ENCODE data around the gene KDM4C.
A peak's percentile ranks its signal among the peaks of the same experiment; 100 is the strongest.
"Not testable (repeated sequence)": the region's sequence is repeated elsewhere in the genome, so short reads cannot be mapped to it uniquely, and the experiment has no call there.

Gene KDM4C

GRCh38 chr9:6757456-6758247 is at the start of gene KDM4C:
KDM4C (plus strand) TSS chr9:6757973; CDS start chr9:6792989, 35,016 bp downstream.
- peak; percentile 97 to 100 for DNase-seq

- DNase-seq, result no peak
Observed at GRCh38 chr9:6708732-6709131, 49.0 kb upstream of the KDM4C start.

GRCh38 chr9:6711403-6711802 is 46.4 kb upstream of the KDM4C start:
- no peak for DNase-seq

DNA sequence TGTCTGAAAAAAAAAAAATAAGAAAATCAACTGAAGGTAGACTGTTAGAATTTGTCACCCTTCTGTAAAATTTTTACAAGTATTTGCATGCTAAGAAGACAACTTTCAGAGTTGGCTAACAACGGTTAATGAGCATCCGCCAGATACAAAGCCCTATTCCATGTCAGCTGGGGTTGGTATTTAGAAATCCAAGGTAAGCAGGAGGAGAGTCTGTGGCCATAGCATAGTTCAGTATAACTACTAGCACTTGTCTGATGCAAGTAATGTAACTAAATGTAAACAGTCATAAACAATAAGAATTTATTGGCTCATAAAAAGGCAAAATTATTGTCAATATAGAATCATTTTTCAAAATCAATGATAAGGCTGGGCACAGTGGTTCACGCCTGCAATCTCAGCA is 45.7 kb upstream of the KDM4C start:
- no peak for DNase-seq

GRCh38 chr9:6714176-6714575 is 43.6 kb upstream of the KDM4C start:
- no peak for DNase-seq

DNA sequence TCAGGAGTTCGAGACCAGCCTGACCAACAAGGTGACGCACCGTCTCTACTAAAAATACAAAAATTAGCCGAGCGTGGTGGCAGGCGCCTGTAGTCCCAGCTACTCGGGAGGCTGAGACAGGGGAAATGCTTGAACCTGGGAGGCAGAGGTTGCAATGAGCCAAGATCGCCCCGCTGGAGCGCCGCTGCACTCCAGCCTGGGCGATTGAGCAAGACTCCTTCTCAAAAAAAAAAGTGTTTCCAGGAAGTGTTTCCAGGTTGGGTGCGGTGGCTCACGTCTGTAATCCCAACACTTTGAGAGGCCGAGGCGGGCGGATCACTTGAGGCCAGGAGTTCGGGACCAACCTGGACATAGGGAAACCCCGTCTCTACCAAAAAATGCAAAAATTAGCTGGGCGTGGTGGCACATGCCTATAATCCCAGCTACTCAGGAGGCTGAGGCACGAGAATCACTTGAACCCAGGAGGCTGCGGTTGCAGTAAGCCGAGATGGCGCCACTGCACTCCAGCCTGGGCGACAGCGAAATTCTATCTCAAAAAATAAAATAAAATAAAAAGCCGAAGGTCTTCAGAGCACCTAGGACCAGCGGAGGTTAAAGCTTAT is 42.5 kb upstream of the KDM4C start:
- not testable (repeated sequence) for DNase-seq

GRCh38 chr9:6715755-6716643 is 41.8 kb upstream of the KDM4C start:
- DNase-seq, result peak in 1 of 2 experiments; percentile 63

GRCh38 chr9:6716766-6717165 is 41.0 kb upstream of the KDM4C start:
- no peak for DNase-seq

GRCh38 chr9:6723881-6724420 is 33.8 kb upstream of the KDM4C start:
- no peak for DNase-seq

GRCh38 chr9:6733257-6733656 is 24.5 kb upstream of the KDM4C start:
- no peak for DNase-seq

- no peak for DNase-seq
Observed at GRCh38 chr9:6733831-6734230, 23.9 kb upstream of the KDM4C start.

GRCh38 chr9:6735422-6735821 is 22.4 kb upstream of the KDM4C start:
- DNase-seq, result no peak

DNA sequence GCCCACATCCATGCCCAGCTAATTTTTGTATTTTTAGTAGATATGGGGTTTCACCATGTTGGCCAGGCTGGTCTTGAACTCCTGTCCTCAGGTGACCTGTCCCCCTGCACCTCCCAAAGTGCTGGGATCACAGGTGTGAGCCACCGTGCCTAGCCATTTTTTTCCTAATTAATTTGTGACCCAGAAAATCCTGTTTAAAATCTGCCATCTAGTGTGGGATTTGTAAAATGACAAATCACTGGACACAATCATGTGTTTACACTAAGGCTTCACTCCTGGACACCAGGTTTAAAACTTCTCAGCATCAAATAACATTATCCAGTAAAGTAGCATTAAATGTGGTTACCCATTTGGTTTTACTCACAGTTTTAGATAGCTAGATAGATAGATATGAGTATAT is 18.6 kb upstream of the KDM4C start:
- peak in 1 of 2 experiments; percentile 18 for DNase-seq

DNA sequence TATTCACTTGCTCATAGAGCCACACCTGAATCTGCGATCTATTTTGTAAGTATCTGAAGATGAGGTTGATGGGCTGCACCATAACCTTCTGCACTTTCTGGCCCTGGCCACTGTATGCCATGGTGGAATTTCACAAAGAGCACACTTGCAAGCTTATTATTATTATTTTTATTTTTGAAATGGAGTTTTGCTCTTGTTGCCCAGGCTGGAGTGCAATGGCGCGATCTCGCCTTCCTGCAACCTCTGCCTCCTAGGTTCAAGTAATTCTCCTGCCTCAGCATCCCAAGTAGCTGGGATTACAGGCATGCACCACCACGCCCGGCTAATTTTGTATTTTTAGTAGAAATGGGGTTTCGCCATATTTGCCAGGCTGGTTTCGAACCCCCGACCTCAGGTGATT is 8.9 kb upstream of the KDM4C start:
- not testable (repeated sequence) for DNase-seq

GRCh38 chr9:6754861-6755260 is 2.9 kb upstream of the KDM4C start:
- not testable (repeated sequence) for DNase-seq

GRCh38 chr9:6757132-6757455 is 679 bp upstream of the KDM4C start:
- peak; percentile 91 to 92 for DNase-seq

DNA sequence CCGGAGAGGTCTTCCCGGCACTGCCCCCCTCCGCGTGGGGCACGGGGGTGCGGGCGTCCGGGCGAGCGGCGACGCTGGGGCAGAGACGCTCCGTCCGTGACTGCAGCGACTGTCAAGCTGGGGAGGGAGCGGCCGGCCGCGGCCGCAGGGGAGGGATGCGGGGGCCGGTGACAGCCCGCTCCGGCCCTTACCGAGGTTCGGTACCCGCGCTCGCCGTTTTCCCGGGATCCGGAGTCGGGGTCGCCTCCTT is 400 bp downstream of the KDM4C start:
- peak in 1 of 2 experiments; percentile 68 for DNase-seq

GRCh38 chr9:6758498-6759184 is 868 bp downstream of the KDM4C start:
- peak; percentile 46 to 71 for DNase-seq

- peak in 1 of 2 experiments; percentile 62 for DNase-seq
Observed at GRCh38 chr9:6759185-6759977, 1.6 kb downstream of the KDM4C start.

- DNase-seq, result no peak
Observed at GRCh38 chr9:6761306-6761705, 3.5 kb downstream of the KDM4C start.

GRCh38 chr9:6763244-6763643 is 5.5 kb downstream of the KDM4C start:
- no peak for DNase-seq

DNA sequence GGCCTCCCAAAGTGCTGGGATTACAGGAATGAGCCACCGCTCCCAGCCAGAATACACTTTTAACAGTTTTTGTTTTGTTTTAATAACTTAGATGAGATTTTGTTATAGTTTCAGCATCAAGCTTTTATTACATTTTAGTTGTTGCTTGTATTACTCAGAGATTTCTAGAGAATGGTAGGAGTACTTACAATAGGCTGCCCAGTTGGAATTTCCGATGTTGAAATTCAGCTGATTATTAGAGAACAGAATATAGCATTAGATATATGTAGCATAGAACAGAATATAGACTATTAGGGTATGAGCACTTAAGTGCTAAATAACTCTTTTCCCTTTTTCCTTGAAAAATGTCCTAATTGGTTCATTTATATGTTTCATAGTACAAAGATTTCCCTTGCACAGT is 6.2 kb downstream of the KDM4C start:
- no peak for DNase-seq

Data from NCI-H446 (cell line).